Epithelial cell of prostate (primary cell): ENCODE data around the gene CPSF6.
"Not testable (repeated sequence)": the region's sequence is repeated elsewhere in the genome, so short reads cannot be mapped to it uniquely, and the experiment has no call there.

Experiments
- DNase-seq: peaks from one replicate; pipeline ENCODE4 v3.0.0-alpha.2; 2011; ENCODE audit warnings: low read depth, low spot score
- H3K27ac ChIP-seq: fragments of 450-650 bp; 2 replicates; pipeline ENCODE4 v1.5.1; 2017; ENCODE audit warnings: mild to moderate bottlenecking

Gene CPSF6

GRCh38 chr12:69316784-69317183 lies 77.4 kb downstream of the CPSF6 start:
- not testable (repeated sequence) for DNase-seq, H3K27ac ChIP-seq

GRCh38 chr12:69317233-69317632 lies 77.9 kb downstream of the CPSF6 start:
- not testable (repeated sequence) for DNase-seq, H3K27ac ChIP-seq

GRCh38 chr12:69318225-69318624 lies 78.9 kb downstream of the CPSF6 start:
- DNase-seq = no peak

GRCh38 chr12:69321351-69321750 lies 82.0 kb downstream of the CPSF6 start:
- H3K27ac ChIP-seq = no peak overlapping the region
- DNase-seq = no peak

More at GRCh38 chr12:69318225-69318624, 78.9 kb downstream of the CPSF6 start:
- no peak overlapping the region for H3K27ac ChIP-seq
